Panc1 (cell line): Measurements from ENCODE around the gene OSBPL1A. TPM values are rescaled to one million over a fixed set of nuclear protein-coding genes. Genes with fewer than 3 reads are reported as not detected.

Experiments
- ATAC-seq: fragments of 200-7000 bp; cut with Tn5 transposase; 2 replicates; pipeline ENCODE4 v1.9.1; 2020; ENCODE audit warnings: mild to moderate bottlenecking, moderate library complexity
- BruUV-seq: library from RNA; stranded (reverse); fragments of 400-500 nt; replicated peaks from 2 replicates; lab custom pipeline; 2021; lab: Mats Ljungman, UMichigan
- CTCF ChIA-PET: fragments of 300-600 bp; sonication (Branson Sonifier 250); formaldehyde crosslinking; loops from one replicate; lab custom pipeline; 2022; ENCODE audit warnings: antibody characterized with exemption; lab: Charles Lee
- POLR2A ChIA-PET: fragments of 300-600 bp; sonication (Branson Sonifier 250); formaldehyde crosslinking; loops from one replicate; lab custom pipeline; 2022; ENCODE audit warnings: antibody characterized with exemption; lab: Charles Lee
- DNase-seq: peaks from one replicate; pipeline ENCODE4 v3.0.0-alpha.2; 2010; ENCODE audit warnings: low read depth, low spot score
- H3K27ac ChIP-seq: 2 replicates; pipeline ENCODE4 v1.5.1; 2011; ENCODE audit warnings: mild to moderate bottlenecking, low read length, inconsistent platforms
- H3K27me3 ChIP-seq: fragments of 200-500 bp; sonication (Bioruptor generic); 2 replicates; pipeline ENCODE4 v1.6.0; 2014; ENCODE audit warnings: low read length, inconsistent platforms; ENCODE audit not compliant: control insufficient read depth, insufficient read depth
- H3K36me3 ChIP-seq: fragments of 200-500 bp; sonication (Bioruptor generic); 2 replicates; pipeline ENCODE4 v1.5.1; 2014; ENCODE audit warnings: inconsistent platforms, mild to moderate bottlenecking, low read length, moderate library complexity; ENCODE audit not compliant: control insufficient read depth, insufficient read depth
- H3K4me1 ChIP-seq: 2 replicates; pipeline ENCODE4 v1.5.1; 2011; ENCODE audit warnings: inconsistent platforms, mild to moderate bottlenecking, low read length, moderate library complexity; ENCODE audit not compliant: control insufficient read depth, insufficient read depth
- H3K4me3 ChIP-seq, 2 experiments: 2 replicates each; pipeline ENCODE4 v1.5.1; 2011 to 2012; ENCODE audit warnings: low read depth in 2 of 2, low read length in 2 of 2, mild to moderate bottlenecking in 2 of 2, inconsistent platforms in 1 of 2, moderate library complexity in 1 of 2
- H3K9me3 ChIP-seq: fragments of 200-500 bp; sonication (Bioruptor generic); 2 replicates; pipeline ENCODE4 v1.5.1; 2014; ENCODE audit warnings: low read depth, mild to moderate bottlenecking, inconsistent platforms, low read length, moderate library complexity; ENCODE audit not compliant: control insufficient read depth, insufficient read depth
- CTCF ChIP-seq: fragments of 450-650 bp; IDR thresholded peaks from 2 replicates; pipeline ENCODE4 v1.5.1; 2017; ENCODE audit warnings: mild to moderate bottlenecking
- POLR2AphosphoS5 ChIP-seq: IDR thresholded peaks from 2 replicates; pipeline ENCODE4 v1.6.1; 2012; ENCODE audit warnings: mild to moderate bottlenecking, low read depth, low read length, moderate library complexity
- REST ChIP-seq, 2 experiments: IDR thresholded peaks; 2 replicates each; pipeline ENCODE4 v1.6.1; 2011 to 2012; ENCODE audit warnings: low read depth in 2 of 2, control low read depth in 1 of 2, low read length in 1 of 2, mild to moderate bottlenecking in 1 of 2, moderate library complexity in 1 of 2; ENCODE audit not compliant: insufficient read depth in 1 of 2
- SIN3A ChIP-seq: IDR thresholded peaks from 2 replicates; pipeline ENCODE4 v1.6.1; 2012; ENCODE audit warnings: low read depth, mild to moderate bottlenecking, low read length, moderate library complexity, borderline replicate concordance; ENCODE audit not compliant: insufficient read depth
- TCF7L2 ChIP-seq: IDR thresholded peaks from 2 replicates; pipeline ENCODE4 v1.6.1; 2011; ENCODE audit warnings: mild to moderate bottlenecking, low read depth, low read length, inconsistent platforms
- in situ Hi-C: cut with HindIII; loops from 2 replicates; pipeline ENCODE4 v1.10.0; 2016; ENCODE audit warnings: low sequenced_read_pairs, low pct_unique_long_range_greater_than_20kb
- intact Hi-C: fragments of 100-400 bp; cut with micrococcal nuclease; formaldehyde crosslinking; loops from one replicate; pipeline ENCODE4 v1.10.0; 2022; ENCODE audit not compliant: unreplicated experiment
- total RNA-seq: library from RNA; stranded (reverse); gene quantifications from one replicate; pipeline ENCODE4 v1.2.1, GENCODE V29; 2021; ENCODE audit not compliant: unreplicated experiment

Gene OSBPL1A
- total RNA-seq, 1 experiment from 2014 or later = 50.5 TPM

- Histone ChIP-seq H3K4me3 (no peak overlapping the region), H3K27me3 (no peaks in the 10 kb centered on the region), H3K36me3 (no peaks in the 10 kb centered on the region), H3K4me1 (no peaks in the 10 kb centered on the region), H3K27ac (no peak overlapping the region), H3K9me3 (no peaks in the 10 kb centered on the region)
- ChIA-PET CTCF (no interaction called here), POLR2A (no interaction called here)
- no TSS peak for BruUV-seq
- in situ Hi-C loops = no loop called here
- TF ChIP-seq REST (IDR thresholded peaks at IDR 0.05; ENCODE audit: insufficient read depth in 1 of 2, low read depth in 2 of 2, low read length in 1 of 2) (no peak), CTCF (no peak), POLR2AphosphoS5 (no peak), SIN3A (no peak), TCF7L2 (no peak)
- ATAC-seq = no peak
- DNase-seq = no peak
- intact Hi-C loops = no loop called here
Observed at GRCh38 chr18:24243677-24244076, 153.9 kb downstream of the OSBPL1A start.

- H3K36me3 ChIP-seq = no peaks in the 10 kb centered on the region
- TF ChIP-seq CTCF (no peak), REST (IDR thresholded peaks at IDR 0.05; ENCODE audit: insufficient read depth in 1 of 2, low read depth in 2 of 2, low read length in 1 of 2) (no peak), POLR2AphosphoS5 (no peak), TCF7L2 (no peak), SIN3A (no peak)
- in situ Hi-C loops (no loop called here), intact Hi-C loops (no loop called here)
- H3K4me3 ChIP-seq = no peak overlapping the region
- DNase-seq (no peak), ATAC-seq (no peak)
- CTCF ChIA-PET = no interaction called here
- no peaks in the 10 kb centered on the region for H3K4me1 ChIP-seq
- POLR2A ChIA-PET = no interaction called here
- H3K9me3 ChIP-seq = no peaks in the 10 kb centered on the region
- no peaks in the 10 kb centered on the region for H3K27me3 ChIP-seq
- BruUV-seq = no TSS peak
- no peak overlapping the region for H3K27ac ChIP-seq
Observed at GRCh38 chr18:24239341-24239740, 158.3 kb downstream of the OSBPL1A start.
